ENCODE data around the gene RASA4B.
"Not testable (repeated sequence)": the region's sequence is repeated elsewhere in the genome, so short reads cannot be mapped to it uniquely, and the experiment has no call there.

Gene RASA4B

GRCh38 chr7:102514881-102515721 is 2.5 kb downstream of the RASA4B start:
- not testable (repeated sequence) for H3K4me3 ChIP-seq (ENCODE audit: low read depth, low read length); DNase-seq (ENCODE audit: low read depth)

GRCh38 chr7:102512642-102513221 is 4.8 kb downstream of the RASA4B start:
- DNase-seq (ENCODE audit: low read depth), result not testable (repeated sequence)

GRCh38 chr7:102511860-102512522 is 5.6 kb downstream of the RASA4B start:
- DNase-seq (ENCODE audit: low read depth); H3K4me3 ChIP-seq (ENCODE audit: low read depth, low read length): not testable (repeated sequence)

More at GRCh38 chr7:102512642-102513221, 4.8 kb downstream of the RASA4B start:
- not testable (repeated sequence) for H3K4me3 ChIP-seq (ENCODE audit: low read depth, low read length)

GRCh38 chr7:102510575-102510974 is 7.0 kb downstream of the RASA4B start:
- H3K4me3 ChIP-seq (ENCODE audit: low read depth, low read length); DNase-seq (ENCODE audit: low read depth): not testable (repeated sequence)

- DNase-seq (ENCODE audit: low read depth); H3K4me3 ChIP-seq (ENCODE audit: low read depth, low read length): not testable (repeated sequence)
Observed at GRCh38 chr7:102507410-102508088, 10.0 kb downstream of the RASA4B start.

GRCh38 chr7:102505298-102506185 is 12.0 kb downstream of the RASA4B start:
- H3K4me3 ChIP-seq (ENCODE audit: low read depth, low read length); DNase-seq (ENCODE audit: low read depth): not testable (repeated sequence)

- H3K4me3 ChIP-seq (ENCODE audit: low read depth, low read length); DNase-seq (ENCODE audit: low read depth): not testable (repeated sequence)
Observed at GRCh38 chr7:102503141-102503540, 14.4 kb downstream of the RASA4B start.

GRCh38 chr7:102498321-102498720 is 19.3 kb downstream of the RASA4B start:
- H3K4me3 ChIP-seq (ENCODE audit: low read depth, low read length); DNase-seq (ENCODE audit: low read depth): not testable (repeated sequence)

- not testable (repeated sequence) for H3K4me3 ChIP-seq (ENCODE audit: low read depth, low read length); DNase-seq (ENCODE audit: low read depth)
Observed at GRCh38 chr7:102497308-102497707, 20.3 kb downstream of the RASA4B start.

- H3K4me3 ChIP-seq (ENCODE audit: low read depth, low read length); DNase-seq (ENCODE audit: low read depth): not testable (repeated sequence)
Observed at GRCh38 chr7:102496861-102497260, 20.7 kb downstream of the RASA4B start.

GRCh38 chr7:102494473-102495149 is 23.0 kb downstream of the RASA4B start:
- not testable (repeated sequence) for H3K4me3 ChIP-seq (ENCODE audit: low read depth, low read length); DNase-seq (ENCODE audit: low read depth)

GRCh38 chr7:102494026-102494425 is 23.6 kb downstream of the RASA4B start:
- H3K4me3 ChIP-seq (ENCODE audit: low read depth, low read length); DNase-seq (ENCODE audit: low read depth): not testable (repeated sequence)

- not testable (repeated sequence) for DNase-seq (ENCODE audit: low read depth); H3K4me3 ChIP-seq (ENCODE audit: low read depth, low read length)
Observed at GRCh38 chr7:102493220-102493935, 24.2 kb downstream of the RASA4B start.

GRCh38 chr7:102490529-102491075 is 27.0 kb downstream of the RASA4B start:
- not testable (repeated sequence) for DNase-seq (ENCODE audit: low read depth); H3K4me3 ChIP-seq (ENCODE audit: low read depth, low read length)

GRCh38 chr7:102484317-102484716 is 33.3 kb downstream of the RASA4B start:
- not testable (repeated sequence) for H3K4me3 ChIP-seq (ENCODE audit: low read depth, low read length); DNase-seq (ENCODE audit: low read depth)

GRCh38 chr7:102481962-102482361 is 35.6 kb downstream of the RASA4B start:
- not testable (repeated sequence) for DNase-seq (ENCODE audit: low read depth); H3K4me3 ChIP-seq (ENCODE audit: low read depth, low read length)
